K562 (cell line): Measurements from ENCODE around the gene KCND2. TPM values are rescaled to one million over a fixed set of nuclear protein-coding genes. Genes with fewer than 3 reads are reported as not detected.
"Not testable (repeated sequence)": the region's sequence is repeated elsewhere in the genome, so short reads cannot be mapped to it uniquely, and the experiment has no call there.

Experiments used
- ATAC-seq: fragments of 200-7000 bp; cut with Tn5 transposase; 3 replicates; pipeline ENCODE4 v1.9.1; 2020; ENCODE audit warnings: moderate library complexity
- BruUV-seq: library from RNA; stranded (reverse); fragments of 400-500 nt; replicated peaks from 2 replicates; lab custom pipeline; 2021; lab: Mats Ljungman, UMichigan
- CTCF ChIA-PET: fragments of 300-600 bp; formaldehyde crosslinking; extraction: SDS; loops from one replicate; lab custom pipeline; 2021; ENCODE audit warnings: low intra/inter-chr PET ratio; lab: Yijun Ruan, JAX
- POLR2A ChIA-PET: fragments of 300-600, 350-650 bp; sonication (Branson Sonifier 250); formaldehyde crosslinking; extraction: SDS; loops from one replicate; lab custom pipeline; 2021; ENCODE audit warnings: antibody characterized with exemption, inconsistent platforms; lab: Yijun Ruan, JAX
- DNase-seq, 4 experiments: peaks; one replicate each; pipeline versions ENCODE4 v3.0.0 to v3.0.0-alpha.2; 2011 to 2018; ENCODE audit warnings: low spot score in 3 of 4, mixed read lengths in 3 of 4; ENCODE audit errors: extremely low read depth in 1 of 4
- FAIRE-seq: peaks from 2 replicates; lab custom pipeline; 2011; peaks lifted over from hg19 to GRCh38; lab: Jason Lieb, UNC
- H2AFZ ChIP-seq: 2 replicates; pipeline ENCODE4 v1.6.0; 2011; ENCODE audit warnings: low read depth, low read length, control low read depth, inconsistent platforms
- H3K27ac ChIP-seq: fragments of 200-600 bp; 3 replicates; pipeline ENCODE4 v1.8.0; 2011; ENCODE audit warnings: low read depth, mild to moderate bottlenecking, control low read depth, inconsistent platforms, low read length, moderate library complexity, mixed read lengths; ENCODE audit errors: extremely low read depth
- H3K27me3 ChIP-seq, 2 experiments: fragments of 300-600 bp in 1 of 2; 2 replicates in 1 of 2; 3 replicates in 1 of 2; pipeline versions ENCODE4 v1.6.0 to v1.8.0; 2011; ENCODE audit warnings: inconsistent platforms in 2 of 2, low read length in 2 of 2, mild to moderate bottlenecking in 1 of 2, mixed read lengths in 1 of 2, moderate library complexity in 1 of 2; ENCODE audit not compliant: control insufficient read depth in 2 of 2, insufficient read depth in 2 of 2
- H3K36me3 ChIP-seq: fragments of 300-600 bp; 3 replicates; pipeline ENCODE4 v1.8.0; 2011; ENCODE audit warnings: mild to moderate bottlenecking, low read length, inconsistent platforms; ENCODE audit not compliant: control insufficient read depth, insufficient read depth
- H3K4me1 ChIP-seq, 2 experiments: fragments of 200-600 bp in 1 of 2; replicated peaks in 1 of 2; 2 replicates in 1 of 2; 3 replicates in 1 of 2; pipeline versions ENCODE4 v1.5.1 to v1.8.0; 2011; ENCODE audit warnings: inconsistent platforms in 2 of 2, low read length in 2 of 2, mild to moderate bottlenecking in 1 of 2, mixed read lengths in 1 of 2, moderate library complexity in 1 of 2; ENCODE audit not compliant: control insufficient read depth in 2 of 2, insufficient read depth in 2 of 2
- H3K4me2 ChIP-seq: 2 replicates; pipeline ENCODE4 v1.6.1; 2011; ENCODE audit warnings: low read length, control low read depth, inconsistent platforms, mixed read lengths; ENCODE audit not compliant: insufficient read depth
- H3K4me3 ChIP-seq: fragments of 200-600 bp; sonication (generic), shearing (Covaris generic); 2 replicates; pipeline ENCODE4 v1.5.1; 2016; ENCODE audit warnings: control low read depth, inconsistent platforms
- H3K79me2 ChIP-seq: fragments of 200-600 bp; 3 replicates; pipeline ENCODE4 v1.8.0; 2011; ENCODE audit warnings: low read length, inconsistent platforms; ENCODE audit not compliant: control insufficient read depth, insufficient read depth
- H3K9ac ChIP-seq, 2 experiments: 2 replicates each; pipeline versions ENCODE4 v1.6.0 to v1.6.1; 2011; ENCODE audit warnings: low read depth in 2 of 2, low read length in 2 of 2, control low read depth in 1 of 2, inconsistent platforms in 1 of 2, mild to moderate bottlenecking in 1 of 2, mixed read lengths in 1 of 2; ENCODE audit not compliant: insufficient read depth in 1 of 2
- H3K9me1 ChIP-seq: one replicate; pipeline ENCODE4 v1.6.0; 2011; ENCODE audit warnings: inconsistent platforms, mild to moderate bottlenecking, low read length, moderate library complexity; ENCODE audit not compliant: control insufficient read depth, insufficient read depth
- H3K9me3 ChIP-seq: replicated peaks from 2 replicates; pipeline ENCODE4 v1.5.1; 2011; ENCODE audit warnings: low read depth, low read length, inconsistent platforms; ENCODE audit not compliant: control insufficient read depth, insufficient read depth
- H4K20me1 ChIP-seq: replicated peaks from 2 replicates; pipeline ENCODE4 v1.6.1; 2011; ENCODE audit warnings: low read length, inconsistent platforms, mixed read lengths; ENCODE audit not compliant: control insufficient read depth, insufficient read depth
- ASH1L ChIP-seq: fragments of 450-650 bp; IDR thresholded peaks from 2 replicates; pipeline ENCODE4 v1.6.1; 2018; ENCODE audit warnings: borderline replicate concordance, mild to moderate bottlenecking, low read depth; ENCODE audit not compliant: partially characterized antibody
- C11orf30 ChIP-seq: fragments of 450-650 bp; IDR thresholded peaks from 2 replicates; pipeline ENCODE4 v1.6.1; 2016; ENCODE audit warnings: low read depth, mild to moderate bottlenecking
- E2F1 ChIP-seq: sonication (generic); formaldehyde crosslinking; IDR thresholded peaks from 2 replicates; pipeline ENCODE4 v1.8.1; 2023; ENCODE audit warnings: mild to moderate bottlenecking, missing genetic modification reagents, moderate library complexity
- MAFG ChIP-seq: fragments of 450-650 bp; conservative IDR thresholded peaks from 2 replicates; pipeline ENCODE4 v1.6.1; 2016; ENCODE audit warnings: missing genetic modification characterization, missing compliant biosample characterization
- RBFOX2 ChIP-seq: fragments of 200-400 bp; formaldehyde crosslinking; IDR thresholded peaks from 2 replicates; pipeline ENCODE4 v1.6.1; 2017; ENCODE audit warnings: low read depth, mild to moderate bottlenecking, low read length, moderate library complexity
- RNF2 ChIP-seq: sonication (generic); IDR thresholded peaks from 2 replicates; pipeline ENCODE4 v1.6.1; 2016
- XRCC3 ChIP-seq: fragments of 450-650 bp; IDR thresholded peaks from 2 replicates; pipeline ENCODE4 v1.6.1; 2017; ENCODE audit warnings: mild to moderate bottlenecking, moderate library complexity
- ZBTB34 ChIP-seq: fragments of 250-450 bp; sonication (Bioruptor Pico); IDR thresholded peaks from 2 replicates; pipeline ENCODE4 v1.8.0; 2021; ENCODE audit warnings: mild to moderate bottlenecking, moderate library complexity
- ZHX1 ChIP-seq: fragments of 150-350 bp; conservative IDR thresholded peaks from 2 replicates; pipeline ENCODE4 v1.6.1; 2014; ENCODE audit warnings: low read length
- ZNF316 ChIP-seq: fragments of 450-650 bp; IDR thresholded peaks from 2 replicates; pipeline ENCODE4 v1.6.1; 2016
- WGBS: fragments of 100-300 bp; shearing (Covaris generic); methylation state at CpG from one replicate; pipeline ENCODE4 v1.1.6; 2016; ENCODE audit warnings: low coverage, mixed read lengths; ENCODE audit not compliant: insufficient coverage; ENCODE audit errors: missing lambda C conversion rate; 5-methylcytosine and 5-hydroxymethylcytosine counted together
- in situ Hi-C: fragments of 300-500 bp; cut with MboI; formaldehyde crosslinking; loops from 4 replicates; pipeline ENCODE4 v1.15.0; 2018; ENCODE audit warnings: inconsistent platforms, mixed read lengths
- intact Hi-C: fragments of 100-400 bp; cut with micrococcal nuclease; formaldehyde crosslinking; loops from 2 replicates; pipeline ENCODE4 v1.14.2; 2022
- polyA plus RNA-seq, 8 experiments: library from polyadenylated mRNA; depleted of rRNA in 4 of 8; stranded (reverse) in 5 of 8; unstranded in 3 of 8; fragments of >200 nt; fragmentation: Nextera tagmentation in 2 of 8; fragmentation: Illumina TruSeq in 1 of 8; extraction: Ambion mirVana in 2 of 8; extraction: Trizol in 1 of 8; gene quantifications; 2 replicates each; pipeline versions ENCODE4 v1.2.1 to v1.2.3, GENCODE V29; 2011 to 2014; ENCODE audit warnings: inconsistent platforms in 1 of 8, missing spikeins in 1 of 8
- total RNA-seq, 7 experiments: library from RNA; depleted of rRNA in 6 of 7; stranded (reverse); fragments of >200 nt in 6 of 7; fragmentation: Illumina TruSeq in 2 of 7; extraction: Trizol in 2 of 7; gene quantifications; 2 replicates each; pipeline versions ENCODE4 v1.2.1 to v1.2.3, GENCODE V29; 2011 to 2021; ENCODE audit warnings: low replicate concordance in 1 of 7

Gene KCND2
- total and polyA plus RNA-seq, 9 of the 15 experiments (the other 6 are each of a cell fraction or from before 2014, with no cell fraction given) = 0.03 to 0.12 TPM; not detected in 7

GRCh38 chr7:120774481-120774880, 501.5 kb downstream of the KCND2 start (continued):
- TF ChIP-seq ZBTB34 (no peak), RBFOX2 (no peak)

- no peak overlapping the region for H3K4me3 ChIP-seq
- no peaks in the 10 kb centered on the region for H3K9me3 ChIP-seq
- H3K79me2 ChIP-seq = no peaks in the 10 kb centered on the region
- H3K27ac ChIP-seq = no peak overlapping the region
- FAIRE-seq (no peak), ATAC-seq (no peak), DNase-seq (no peak)
- in situ Hi-C loops = loop anchor here (25.0 kb wide), 1 partner anchor 762 kb away; no protein-coding TSS in a partner anchor
- CTCF ChIA-PET = no interaction called here
- H3K4me2 ChIP-seq = no peak overlapping the region
- no peaks in the 10 kb centered on the region for H3K9me1 ChIP-seq
- no peaks in the 10 kb centered on the region for H3K36me3 ChIP-seq
- H3K27me3 ChIP-seq = peaks cover 0 to 6% of the 10 kb centered on the region in 2 experiments; a peak in 3 of 5 replicates
- intact Hi-C loops = no loop called here
- POLR2A ChIA-PET = interaction anchor here (0.7 kb wide), 1 partner anchor 13 kb away, joined by 4 read pairs; no protein-coding TSS in a partner anchor
- no peaks in the 10 kb centered on the region for H3K4me1 ChIP-seq
- H3K9ac ChIP-seq = no peak overlapping the region
- no peaks in the 10 kb centered on the region for H4K20me1 ChIP-seq
- TF ChIP-seq XRCC3 (no peak), ZHX1 (no peak), MAFG (tag) (peak; percentile 45), ZNF316 (peak; percentile 57), ASH1L (no peak), RNF2 (no peak), E2F1 (CRISPR knock-in tag) (no peak), C11orf30 (peak; percentile 31; the same call in 1 of the 2 replicates)
- no TSS peak for BruUV-seq
- no peak overlapping the region for H2AFZ ChIP-seq
Observed at GRCh38 chr7:120775755-120776154, 502.8 kb downstream of the KCND2 start.

GRCh38 chr7:120779078-120779477, 506.1 kb downstream of the KCND2 start:
- H3K4me2 ChIP-seq, CTCF ChIA-PET, DNase-seq, intact Hi-C loops, FAIRE-seq, H3K4me1 ChIP-seq, H3K79me2 ChIP-seq, H3K9ac ChIP-seq, ATAC-seq, POLR2A ChIA-PET, H4K20me1 ChIP-seq, H3K4me3 ChIP-seq, H3K27ac ChIP-seq, BruUV-seq, H3K36me3 ChIP-seq, H2AFZ ChIP-seq, H3K9me3 ChIP-seq, H3K9me1 ChIP-seq: not testable (repeated sequence)
- in situ Hi-C loops = loop anchor here (25.0 kb wide), 1 partner anchor 758 kb away; no protein-coding TSS in a partner anchor
- peaks cover 11 to 24% of the 10 kb centered on the region in 2 experiments for H3K27me3 ChIP-seq
- 2% methylated on average over 8 of the region's 8 CpGs for WGBS
